Measurements from ENCODE around the gene PAPOLA.

Gene PAPOLA

DNA sequence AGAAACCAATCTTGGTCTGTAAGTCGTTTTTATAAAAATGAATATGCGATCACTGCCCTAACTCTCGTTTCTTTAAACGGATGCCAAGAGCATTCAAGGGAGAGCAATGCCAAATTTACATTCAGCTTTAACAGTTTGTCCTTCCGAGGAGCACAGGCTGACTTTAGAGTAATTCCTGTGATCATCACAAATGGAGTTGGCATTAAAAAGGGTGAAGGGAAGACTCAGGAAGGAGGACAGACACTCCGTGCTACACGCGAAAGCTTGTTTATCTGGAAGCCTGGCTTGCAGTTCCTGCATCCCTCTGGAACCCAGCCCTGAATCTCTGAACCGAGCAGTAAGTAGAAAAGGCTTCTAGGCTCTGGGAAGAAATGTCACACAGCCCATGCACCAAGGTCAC, 78.4 kb downstream of the PAPOLA start:
- no peak for FAIRE-seq
- TF ChIP-seq, protein P1, sequence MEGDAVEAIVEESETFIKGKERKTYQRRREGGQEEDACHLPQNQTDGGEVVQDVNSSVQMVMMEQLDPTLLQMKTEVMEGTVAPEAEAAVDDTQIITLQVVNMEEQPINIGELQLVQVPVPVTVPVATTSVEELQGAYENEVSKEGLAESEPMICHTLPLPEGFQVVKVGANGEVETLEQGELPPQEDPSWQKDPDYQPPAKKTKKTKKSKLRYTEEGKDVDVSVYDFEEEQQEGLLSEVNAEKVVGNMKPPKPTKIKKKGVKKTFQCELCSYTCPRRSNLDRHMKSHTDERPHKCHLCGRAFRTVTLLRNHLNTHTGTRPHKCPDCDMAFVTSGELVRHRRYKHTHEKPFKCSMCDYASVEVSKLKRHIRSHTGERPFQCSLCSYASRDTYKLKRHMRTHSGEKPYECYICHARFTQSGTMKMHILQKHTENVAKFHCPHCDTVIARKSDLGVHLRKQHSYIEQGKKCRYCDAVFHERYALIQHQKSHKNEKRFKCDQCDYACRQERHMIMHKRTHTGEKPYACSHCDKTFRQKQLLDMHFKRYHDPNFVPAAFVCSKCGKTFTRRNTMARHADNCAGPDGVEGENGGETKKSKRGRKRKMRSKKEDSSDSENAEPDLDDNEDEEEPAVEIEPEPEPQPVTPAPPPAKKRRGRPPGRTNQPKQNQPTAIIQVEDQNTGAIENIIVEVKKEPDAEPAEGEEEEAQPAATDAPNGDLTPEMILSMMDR (IDR thresholded peaks at IDR 0.05; ENCODE audit: insufficient read depth, missing control alignments): no peak
- no peak for DNase-seq (ENCODE audit: insufficient read length, low spot score)

DNA sequence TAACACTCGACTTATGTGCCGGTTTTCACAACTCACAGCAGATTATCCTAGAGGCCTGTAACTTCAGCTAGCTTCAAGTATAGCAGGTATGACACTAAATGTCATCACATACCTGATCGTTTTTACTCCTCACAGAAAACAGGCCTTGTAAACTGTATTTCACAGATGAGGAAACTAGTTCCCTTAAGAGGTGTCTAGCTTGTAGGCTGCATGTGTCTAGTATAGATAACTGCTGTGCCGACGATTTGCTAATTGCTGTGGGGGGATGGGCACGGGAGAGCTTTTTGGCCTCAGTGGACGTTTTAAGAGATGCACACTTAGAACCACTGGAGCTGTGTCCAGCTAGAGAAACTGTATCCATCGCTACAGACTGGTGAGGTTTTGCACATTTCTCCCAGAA, 78.8 kb downstream of the PAPOLA start:
- DNase-seq (ENCODE audit: insufficient read length, low spot score) (no peak), FAIRE-seq (no peak)
- TF ChIP-seq, protein P1 (IDR thresholded peaks at IDR 0.05; ENCODE audit: insufficient read depth, missing control alignments): no peak

DNA sequence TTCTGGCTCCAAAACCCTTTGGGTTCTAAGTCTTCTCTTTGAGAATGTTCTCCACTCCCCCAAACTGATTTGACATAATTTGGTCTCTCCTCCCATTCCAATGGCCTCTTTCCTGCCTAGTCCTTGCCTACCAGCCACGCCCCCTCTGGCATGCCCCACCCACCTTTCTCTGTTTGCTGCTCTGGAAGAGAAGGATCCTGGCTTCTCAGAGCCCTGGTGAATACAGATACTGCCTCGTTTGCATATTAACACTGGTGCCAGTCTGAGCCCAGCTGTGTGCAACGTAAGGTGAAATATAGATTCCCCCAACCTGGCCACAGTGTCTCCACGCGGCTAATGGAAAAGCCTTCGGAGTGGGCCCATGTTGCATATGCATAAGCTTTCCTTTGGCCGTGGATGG, 79.7 kb downstream of the PAPOLA start:
- no peak for FAIRE-seq
- TF ChIP-seq, protein P1 (IDR thresholded peaks at IDR 0.05; ENCODE audit: insufficient read depth, missing control alignments): no peak
- no peak for DNase-seq (ENCODE audit: insufficient read length, low spot score)

- FAIRE-seq: no peak
- no peak for DNase-seq (ENCODE audit: insufficient read length, low spot score)
Measured at GRCh38 chr14:96582411-96582961, 80.3 kb downstream of the PAPOLA start.

GRCh38 chr14:96582995-96583394, 80.8 kb downstream of the PAPOLA start:
- no peak for FAIRE-seq
- TF ChIP-seq, protein P1 (IDR thresholded peaks at IDR 0.05; ENCODE audit: insufficient read depth, missing control alignments): no peak
- DNase-seq (ENCODE audit: insufficient read length, low spot score): no peak

More at GRCh38 chr14:96582411-96582961, 80.3 kb downstream of the PAPOLA start:
- TF ChIP-seq, protein P1 (IDR thresholded peaks at IDR 0.05; ENCODE audit: insufficient read depth, missing control alignments): no peak

GRCh38 chr14:96583569-96584041, 81.4 kb downstream of the PAPOLA start:
- DNase-seq (ENCODE audit: insufficient read length, low spot score) (no peak), FAIRE-seq (no peak)

More at GRCh38 chr14:96583569-96584041, 81.4 kb downstream of the PAPOLA start:
- TF ChIP-seq, protein P1 (IDR thresholded peaks at IDR 0.05; ENCODE audit: insufficient read depth, missing control alignments): no peak
